Aorta (tissue), 5 donors: Measurements from ENCODE around the gene SMAD3. TPM values are rescaled to one million over a fixed set of nuclear protein-coding genes. Genes with fewer than 3 reads are reported as not detected.

Experiments
- ATAC-seq: fragments of 200-7000 bp; cut with Tn5 transposase; one replicate; pipeline ENCODE4 v1.9.1; 2022; ENCODE audit warnings: moderate library complexity; ENCODE audit not compliant: low FRiP score
- DNase-seq, 2 donors: peaks; one replicate each; pipeline ENCODE4 v3.0.0-alpha.2; 2020
- H3K27ac ChIP-seq, 2 donors: one replicate each; pipeline ENCODE4 v1.5.1; 2013; ENCODE audit warnings: low read length in 2 of 2, mild to moderate bottlenecking in 2 of 2, moderate library complexity in 2 of 2, control low read depth in 1 of 2, inconsistent platforms in 1 of 2, low read depth in 1 of 2
- H3K27me3 ChIP-seq, 2 donors: one replicate each; pipeline ENCODE4 v1.6.1; 2013; ENCODE audit warnings: control low read depth in 1 of 2, low read length in 1 of 2, mild to moderate bottlenecking in 1 of 2, moderate library complexity in 1 of 2; ENCODE audit not compliant: insufficient read depth in 2 of 2, control insufficient read depth in 1 of 2
- H3K36me3 ChIP-seq, 2 donors: one replicate each; pipeline ENCODE4 v1.6.1; 2013; ENCODE audit warnings: control low read depth in 1 of 2, low read length in 1 of 2, mild to moderate bottlenecking in 1 of 2; ENCODE audit not compliant: insufficient read depth in 2 of 2, control insufficient read depth in 1 of 2
- H3K4me1 ChIP-seq, 2 donors: one replicate each; pipeline ENCODE4 v1.6.1; 2013; ENCODE audit warnings: low read length in 2 of 2, control low read depth in 1 of 2, mild to moderate bottlenecking in 1 of 2, moderate library complexity in 1 of 2; ENCODE audit not compliant: insufficient read depth in 2 of 2, control insufficient read depth in 1 of 2
- H3K4me3 ChIP-seq, 2 donors: one replicate each; pipeline ENCODE4 v1.5.1; 2013; ENCODE audit warnings: low read length in 2 of 2, control low read depth in 1 of 2, mild to moderate bottlenecking in 1 of 2
- H3K9me3 ChIP-seq: one replicate; pipeline ENCODE4 v1.6.1; 2013; ENCODE audit warnings: mild to moderate bottlenecking, low read length; ENCODE audit not compliant: control insufficient read depth
- WGBS, 2 donors: extraction: QIAGEN DNeasy Blood & Tissue Kit; methylation state at CpG; one replicate each; pipeline ENCODE4 v1.1.7; 2013; 5-methylcytosine and 5-hydroxymethylcytosine counted together
- intact Hi-C, 2 donors: fragments of 100-400 bp; cut with DNase I; formaldehyde crosslinking; loops; one replicate each; pipeline versions ENCODE4 v1.14.2 to v1.15.0; 2022
- polyA plus RNA-seq, 2 donors: library from polyadenylated mRNA; stranded (reverse); fragments of 200-250 nt; gene quantifications; one replicate each; pipeline ENCODE4 v1.2.3, GENCODE V29; 2013
- total RNA-seq, 2 donors: library from RNA; stranded (reverse); fragmentation: NEBNext Ultra II Directional; extraction: Animal tissue kit (Norgen Biotek cat#: 25700); gene quantifications; one replicate each; pipeline ENCODE4 v1.2.1, GENCODE V29; 2021
- donor health status: healthy with polysubstance abuse.
- donor health status: Bipolar disorder and iron deficiency.
- donor health status: DM: no; HTN: no; CAD: no.
- donor health status: DM: no; HTN: no; CAD: no.
- donor health status: DM: yes; HTN: yes; CAD: no.

Gene SMAD3
- total and polyA plus RNA-seq, 4 donors, result 7.1 to 90.8 (median 55.0) TPM

- Histone ChIP-seq H3K4me3 (no peak overlapping the region), H3K27ac (no peak overlapping the region), H3K36me3 (peaks cover 2 to 11% of the 10 kb centered on the region in 2 donors), H3K4me1 (no peaks in the 10 kb centered on the region), H3K27me3 (no peaks in the 10 kb centered on the region), H3K9me3 (no peaks in the 10 kb centered on the region)
- DNase-seq (no peak), ATAC-seq (no peak)
- intact Hi-C loops, result no loop called here
- WGBS, 2 donors, result 96 to 98% methylated on average over 2 of the region's 2 CpGs
Measured at GRCh38 chr15:67230504-67230903, 165.1 kb downstream of the SMAD3 start.

GRCh38 chr15:67232591-67232990 lies 167.2 kb downstream of the SMAD3 start:
- no peaks in the 10 kb centered on the region for H3K27me3 ChIP-seq
- DNase-seq (no peak), ATAC-seq (no peak)
- H3K4me1 ChIP-seq, result no peaks in the 10 kb centered on the region
- no peak overlapping the region for H3K4me3 ChIP-seq
- WGBS, 2 donors, result 79 to 81% methylated on average over 3 of the region's 3 CpGs
- intact Hi-C loops, result no loop called here
- H3K9me3 ChIP-seq, result no peaks in the 10 kb centered on the region
- peaks cover 2 to 11% of the 10 kb centered on the region in 2 donors for H3K36me3 ChIP-seq
- no peak overlapping the region for H3K27ac ChIP-seq

- WGBS, 2 donors, result 54 to 57% methylated on average over 3 of the region's 3 CpGs
- DNase-seq, result no peak
- no peak overlapping the region for H3K4me3 ChIP-seq
- no peak for ATAC-seq
- peaks cover 0 to 4% of the 10 kb centered on the region in 2 donors for H3K4me1 ChIP-seq
- H3K9me3 ChIP-seq, result no peaks in the 10 kb centered on the region
- H3K36me3 ChIP-seq, result peaks cover 0 to under 1% of the 10 kb centered on the region in 2 donors
- no peaks in the 10 kb centered on the region for H3K27me3 ChIP-seq
- H3K27ac ChIP-seq, result no peak overlapping the region
- intact Hi-C loops, result no loop called here
Measured at GRCh38 chr15:67240235-67241131, 175.1 kb downstream of the SMAD3 start.

GRCh38 chr15:67241132-67241855 lies 175.9 kb downstream of the SMAD3 start:
- Histone ChIP-seq H3K36me3 (no peaks in the 10 kb centered on the region), H3K4me3 (no peak overlapping the region), H3K9me3 (no peaks in the 10 kb centered on the region), H3K27ac (no peak overlapping the region), H3K27me3 (no peaks in the 10 kb centered on the region), H3K4me1 (peaks cover 0 to 4% of the 10 kb centered on the region in 2 donors)
- intact Hi-C loops, result no loop called here
- ATAC-seq, result no peak
- DNase-seq, result no peak
- WGBS, 2 donors, result 93 to 96% methylated on average over 4 of the region's 4 CpGs

DNA sequence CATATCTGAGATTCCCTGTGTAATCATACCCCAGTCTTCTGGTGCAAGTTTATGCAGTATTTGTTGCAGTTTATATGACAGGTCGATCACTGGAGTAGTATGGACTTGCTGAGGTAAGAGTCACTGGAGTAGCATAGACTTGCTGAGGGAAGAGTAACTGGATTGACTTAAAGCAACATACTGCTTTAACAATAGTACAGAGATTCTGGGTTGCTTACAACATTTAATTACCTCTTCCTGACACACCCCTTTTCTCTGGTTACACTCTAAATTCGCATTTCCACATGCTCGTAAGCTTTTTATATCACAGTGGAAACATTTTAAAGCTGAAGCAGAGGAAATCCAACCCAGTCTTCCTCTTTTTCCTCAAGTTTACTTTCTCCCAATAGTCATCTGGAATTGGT lies 177.3 kb downstream of the SMAD3 start:
- H3K9me3 ChIP-seq, result no peaks in the 10 kb centered on the region
- intact Hi-C loops, result no loop called here
- peaks cover 0 to 4% of the 10 kb centered on the region in 2 donors for H3K4me1 ChIP-seq
- H3K27me3 ChIP-seq, result no peaks in the 10 kb centered on the region
- H3K36me3 ChIP-seq, result no peaks in the 10 kb centered on the region
- DNase-seq, result no peak
- 79 to 85% methylated on average over 3 of the region's 3 CpGs for WGBS, 2 donors
- H3K27ac ChIP-seq, result no peak overlapping the region
- ATAC-seq, result no peak
- H3K4me3 ChIP-seq, result no peak overlapping the region

Other genes starting within 250 kb of the SMAD3 start
- gene AAGAB, start 189.1 kb downstream of the SMAD3 start, total RNA-seq, result 10 to 100 TPM; 24.3 to 24.5 TPM
- gene AAGAB, start 189.1 kb downstream of the SMAD3 start, polyA plus RNA-seq, result 10 to 100 TPM; 16.4 to 18.2 TPM
- gene IQCH, start 189.2 kb downstream of the SMAD3 start, total RNA-seq, result 1 to 10 TPM; 2.0 to 3.4 TPM
- gene IQCH, start 189.2 kb downstream of the SMAD3 start, polyA plus RNA-seq, result 1 to 10 TPM in 1 of 2 donors, not detected in 1; 1.2 TPM